H1 (cell line): ENCODE data around the gene TMBIM6. TPM values are rescaled to one million over a fixed set of nuclear protein-coding genes. Genes with fewer than 3 reads are reported as not detected.

ENCODE experiments used
- CTCF ChIA-PET: fragments of 300-600 bp; sonication (Branson Sonifier 250); formaldehyde crosslinking; loops from one replicate; lab custom pipeline; 2021; ENCODE audit not compliant: partially characterized antibody; lab: Charles Lee
- POLR2A ChIA-PET: fragments of 300-600 bp; sonication (Branson Sonifier 250); formaldehyde crosslinking; loops from one replicate; lab custom pipeline; 2021; ENCODE audit warnings: inconsistent platforms; ENCODE audit not compliant: partially characterized antibody; lab: Charles Lee
- DNase-seq, 2 experiments: peaks; one replicate each; pipeline versions ENCODE4 v3.0.0 to v3.0.0-alpha.2; 2010 to 2022; ENCODE audit warnings: low spot score in 2 of 2, low read depth in 1 of 2, mixed read lengths in 1 of 2
- FAIRE-seq: peaks from 2 replicates; lab custom pipeline; 2011; peaks lifted over from hg19 to GRCh38; lab: Jason Lieb, UNC
- H2AFZ ChIP-seq: 2 replicates; pipeline ENCODE4 v1.8.1; 2012; ENCODE audit warnings: low read length, inconsistent platforms
- H2AK5ac ChIP-seq: 2 replicates; pipeline ENCODE4 v1.6.1; 2013; ENCODE audit warnings: low read depth, low read length
- H2BK120ac ChIP-seq: replicated peaks from 2 replicates; pipeline ENCODE3; 2013; ENCODE audit warnings: low read depth, low read length, inconsistent platforms
- H2BK12ac ChIP-seq: 2 replicates; pipeline ENCODE4 v1.6.1; 2013; ENCODE audit warnings: low read depth, low read length
- H2BK15ac ChIP-seq: 2 replicates; pipeline ENCODE4 v1.6.1; 2013; ENCODE audit warnings: low read length
- H2BK20ac ChIP-seq: 2 replicates; pipeline ENCODE4 v1.6.1; 2013; ENCODE audit warnings: low read length
- H2BK5ac ChIP-seq: 2 replicates; pipeline ENCODE4 v1.6.1; 2013; ENCODE audit warnings: low read depth, low read length
- H3K14ac ChIP-seq: 2 replicates; pipeline ENCODE4 v1.6.1; 2013; ENCODE audit warnings: inconsistent platforms; ENCODE audit not compliant: insufficient read length
- H3K18ac ChIP-seq: 2 replicates; pipeline ENCODE4 v1.6.1; 2013; ENCODE audit warnings: low read length; ENCODE audit errors: extremely low read depth
- H3K23ac ChIP-seq: 2 replicates; pipeline ENCODE4 v1.6.1; 2013; ENCODE audit warnings: inconsistent platforms; ENCODE audit not compliant: insufficient read length
- H3K23me2 ChIP-seq: 2 replicates; pipeline ENCODE4 v1.6.1; 2013; ENCODE audit warnings: low read depth, low read length
- H3K27ac ChIP-seq: 2 replicates; pipeline ENCODE4 v1.6.1; 2011; ENCODE audit warnings: low read depth, low read length, inconsistent platforms
- H3K27me3 ChIP-seq, 4 experiments: replicated peaks in 1 of 4; 1 replicate in 1 of 4; 2 replicates in 3 of 4; pipeline versions ENCODE4 v1.6.1 to v1.8.1; 2011 to 2013; ENCODE audit warnings: low read length in 3 of 4, mild to moderate bottlenecking in 3 of 4, inconsistent platforms in 2 of 4, mixed read lengths in 2 of 4, moderate library complexity in 1 of 4; ENCODE audit not compliant: control insufficient read depth in 3 of 4, insufficient read depth in 3 of 4; ENCODE audit errors: extremely low read depth in 1 of 4
- H3K36me3 ChIP-seq, 4 experiments: 2 replicates each; pipeline versions ENCODE4 v1.6.1 to v1.8.1; 2011 to 2013; ENCODE audit warnings: mild to moderate bottlenecking in 4 of 4, low read length in 3 of 4, moderate library complexity in 2 of 4, control low read depth in 1 of 4, inconsistent platforms in 1 of 4; ENCODE audit not compliant: insufficient read depth in 4 of 4, control insufficient read depth in 2 of 4
- H3K4ac ChIP-seq: replicated peaks from 2 replicates; pipeline ENCODE3; 2013; ENCODE audit warnings: low read length, low read depth, mixed read lengths, inconsistent platforms; ENCODE audit not compliant: insufficient read length
- H3K4me1 ChIP-seq, 4 experiments: replicated peaks in 1 of 4; 1 replicate in 1 of 4; 2 replicates in 3 of 4; pipeline versions ENCODE4 v1.6.1 to v1.8.1; 2011 to 2013; ENCODE audit warnings: low read length in 3 of 4, inconsistent platforms in 2 of 4, mixed read lengths in 1 of 4; ENCODE audit not compliant: insufficient read depth in 4 of 4, control insufficient read depth in 3 of 4
- H3K4me2 ChIP-seq, 2 experiments: 2 replicates each; pipeline versions ENCODE4 v1.6.1 to v1.8.1; 2011 to 2013; ENCODE audit warnings: low read depth in 2 of 2, low read length in 2 of 2, control low read depth in 1 of 2, inconsistent platforms in 1 of 2, mild to moderate bottlenecking in 1 of 2; ENCODE audit not compliant: insufficient read depth in 1 of 2
- H3K4me3 ChIP-seq, 4 experiments: fragments of 200-600, 300-600 bp in 1 of 4; sonication (generic), shearing (Covaris generic), sonication (Bioruptor Twin) in 1 of 4; 2 replicates each; pipeline versions ENCODE4 v1.5.1 to v1.8.1; 2011 to 2016; ENCODE audit warnings: low read length in 4 of 4, low read depth in 3 of 4, control low read depth in 2 of 4, inconsistent platforms in 2 of 4, mild to moderate bottlenecking in 2 of 4, mixed read lengths in 1 of 4, moderate library complexity in 1 of 4; ENCODE audit not compliant: insufficient read depth in 2 of 4; ENCODE audit errors: extremely low read depth in 1 of 4
- H3K56ac ChIP-seq: replicated peaks from 2 replicates; pipeline ENCODE3; 2013; ENCODE audit warnings: low read depth, mild to moderate bottlenecking, mixed read lengths, low read length, inconsistent platforms; ENCODE audit not compliant: insufficient read length
- H3K79me1 ChIP-seq: 2 replicates; pipeline ENCODE4 v1.6.1; 2013; ENCODE audit warnings: low read depth, low read length, control low read depth
- H3K79me2 ChIP-seq, 2 experiments: 2 replicates each; pipeline versions ENCODE4 v1.6.1 to v1.8.1; 2012 to 2013; ENCODE audit warnings: low read length in 2 of 2, mild to moderate bottlenecking in 2 of 2, inconsistent platforms in 1 of 2; ENCODE audit not compliant: insufficient read depth in 2 of 2, control insufficient read depth in 1 of 2
- H3K9ac ChIP-seq, 4 experiments: replicated peaks in 1 of 4; 1 replicate in 1 of 4; 2 replicates in 3 of 4; pipeline versions ENCODE4 v1.6.1 to v1.8.1; 2011 to 2013; ENCODE audit warnings: low read depth in 3 of 4, low read length in 3 of 4, control low read depth in 2 of 4, mild to moderate bottlenecking in 2 of 4, moderate library complexity in 2 of 4, inconsistent platforms in 1 of 4; ENCODE audit errors: extremely low read depth in 1 of 4
- H3K9me3 ChIP-seq, 2 experiments: 2 replicates each; pipeline versions ENCODE4 v1.6.1 to v1.8.1; 2012 to 2013; ENCODE audit warnings: mild to moderate bottlenecking in 2 of 2, moderate library complexity in 2 of 2, control low read depth in 1 of 2, inconsistent platforms in 1 of 2, low read depth in 1 of 2, low read length in 1 of 2, mixed read lengths in 1 of 2; ENCODE audit not compliant: insufficient read depth in 2 of 2
- H4K20me1 ChIP-seq, 2 experiments: replicated peaks in 1 of 2; 2 replicates each; pipeline versions ENCODE3 to v1.8.1; 2011 to 2013; ENCODE audit warnings: inconsistent platforms in 2 of 2, low read length in 2 of 2, mild to moderate bottlenecking in 1 of 2; ENCODE audit not compliant: insufficient read depth in 2 of 2, control insufficient read depth in 1 of 2
- H4K5ac ChIP-seq: 2 replicates; pipeline ENCODE4 v1.6.1; 2013; ENCODE audit warnings: low read length, low read depth, mixed read lengths, inconsistent platforms; ENCODE audit not compliant: insufficient read length
- H4K8ac ChIP-seq: 2 replicates; pipeline ENCODE4 v1.8.0; 2013; ENCODE audit warnings: mild to moderate bottlenecking, moderate library complexity, low read length, inconsistent platforms; ENCODE audit not compliant: insufficient read depth; ENCODE audit errors: extremely low read depth
- H4K91ac ChIP-seq: replicated peaks from 2 replicates; pipeline ENCODE3; 2013; ENCODE audit warnings: low read length, mixed read lengths, inconsistent platforms; ENCODE audit not compliant: insufficient read length
- ASH2L ChIP-seq: fragments of 200-600, 300-600 bp; sonication (generic); IDR thresholded peaks from one replicate; pipeline ENCODE4 v1.7.1; 2017; ENCODE audit warnings: low read length
- BRCA1 ChIP-seq: IDR thresholded peaks from 2 replicates; pipeline ENCODE4 v1.6.1; 2012; ENCODE audit warnings: low read depth, low read length, improper control_type of control experiment
- CEBPB ChIP-seq: IDR thresholded peaks from 2 replicates; pipeline ENCODE4 v1.6.1; 2012; ENCODE audit warnings: low read depth, low read length
- CTBP2 ChIP-seq: IDR thresholded peaks from 2 replicates; pipeline ENCODE4 v1.7.0; 2011; ENCODE audit warnings: borderline replicate concordance, mild to moderate bottlenecking, moderate library complexity, mixed read lengths, low read length; ENCODE audit not compliant: insufficient read depth, insufficient read length
- HDAC2 ChIP-seq, 2 experiments: fragments of 300-600 bp in 1 of 2; sonication (generic) in 1 of 2; IDR thresholded peaks; 2 replicates each; pipeline ENCODE4 v1.6.1; 2011 to 2012; ENCODE audit warnings: low read depth in 2 of 2, low read length in 2 of 2, mild to moderate bottlenecking in 2 of 2, moderate library complexity in 2 of 2, borderline replicate concordance in 1 of 2, inconsistent platforms in 1 of 2
- JUND ChIP-seq: IDR thresholded peaks from 2 replicates; pipeline ENCODE4 v1.6.1; 2011; ENCODE audit warnings: mild to moderate bottlenecking, improper control_type of control experiment, low read length
- NANOG ChIP-seq: IDR thresholded peaks from 2 replicates; pipeline ENCODE4 v1.6.1; 2011; ENCODE audit warnings: low read length, low read depth, mild to moderate bottlenecking, inconsistent platforms; ENCODE audit not compliant: insufficient read depth, poor library complexity, severe bottlenecking
- POLR2A ChIP-seq, 2 experiments: IDR thresholded peaks; 1 replicate in 1 of 2; 2 replicates in 1 of 2; pipeline ENCODE4 v1.6.1; 2011; ENCODE audit warnings: low read depth in 2 of 2, low read length in 2 of 2, mild to moderate bottlenecking in 2 of 2; ENCODE audit errors: control extremely low read depth in 1 of 2
- SAP30 ChIP-seq: fragments of 300-600 bp; sonication (generic); IDR thresholded peaks from 2 replicates; pipeline ENCODE4 v1.7.1; 2012; ENCODE audit warnings: low read length, moderate library complexity, mild to moderate bottlenecking, inconsistent platforms; ENCODE audit not compliant: insufficient read depth, insufficient replicate concordance
- SP2 ChIP-seq: IDR thresholded peaks from 2 replicates; pipeline ENCODE4 v1.6.1; 2012; ENCODE audit warnings: mild to moderate bottlenecking, low read length, inconsistent platforms
- WGBS, 2 experiments: shearing (Covaris generic) in 1 of 2; methylation state at CpG; one replicate each; pipeline versions ENCODE4 v1.1.6 to v1.1.7; 2013 to 2015; ENCODE audit warnings: low lambda C conversion rate in 2 of 2, mixed read lengths in 2 of 2, inconsistent platforms in 1 of 2, low coverage in 1 of 2, missing lambda C conversion rate in 1 of 2; ENCODE audit not compliant: insufficient replicate concordance in 2 of 2, insufficient coverage in 1 of 2, insufficient read length in 1 of 2; ENCODE audit errors: extremely low coverage in 1 of 2, missing lambda C conversion rate in 1 of 2; 5-methylcytosine and 5-hydroxymethylcytosine counted together
- polyA plus RNA-seq, 7 experiments: library from polyadenylated mRNA; depleted of rRNA in 3 of 7; stranded (reverse) in 5 of 7; unstranded in 2 of 7; fragments of >200 nt in 5 of 7; fragments of 200-250 nt in 2 of 7; gene quantifications; 1 replicate in 5 of 7; 2 replicates in 1 of 7; 4 replicates in 1 of 7; pipeline versions ENCODE4 v1.2.1 to v1.2.3, GENCODE V29; 2011 to 2013; ENCODE audit warnings: missing spikeins in 2 of 7, mixed read lengths in 2 of 7
- total RNA-seq: library from RNA; stranded (reverse); fragmentation: NEBNext Ultra II Directional; extraction: Animal tissue kit (Norgen Biotek cat#: 25700); gene quantifications from 2 replicates; pipeline ENCODE4 v1.2.1, GENCODE V29; 2021
- TF ChIP-seq, protein P1 (sequence below): IDR thresholded peaks from 2 replicates; pipeline ENCODE4 v1.6.1; 2011; ENCODE audit warnings: low read length, improper control_type of control experiment

The TMBIM6 gene
- total and polyA plus RNA-seq, 2 of the 8 experiments (the other 6 are each of a cell fraction or from before 2014, with no cell fraction given) = 423 to 556 TPM

DNA sequence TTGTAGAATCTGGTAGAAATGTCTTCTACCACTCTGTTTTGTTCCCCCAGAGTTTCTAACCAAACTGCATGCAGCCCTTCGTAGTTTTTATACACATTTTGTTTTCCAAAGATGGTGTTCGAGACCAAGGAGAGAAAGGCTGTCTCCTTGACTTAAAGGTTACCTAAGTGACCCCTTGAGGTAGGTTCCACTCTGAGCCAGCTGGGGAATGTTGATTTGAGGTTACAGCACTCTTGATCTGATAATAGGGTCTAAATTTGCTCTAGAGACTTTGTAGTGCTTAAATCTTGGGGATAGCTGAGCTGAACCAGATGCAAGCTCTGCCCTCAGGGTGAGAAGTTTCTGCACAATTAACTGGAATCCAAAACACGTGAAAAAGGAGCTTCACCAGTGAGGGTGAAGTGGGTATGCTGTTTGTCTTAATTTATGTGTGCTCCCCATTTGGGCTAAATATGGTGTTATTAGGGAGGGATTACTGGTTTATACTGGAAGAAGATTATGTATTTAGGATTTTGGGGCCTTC is 3.1 kb downstream of the TMBIM6 start:
- Histone ChIP-seq H2BK20ac (no peak overlapping the region), H2BK5ac (no peak overlapping the region), H3K36me3 (peaks cover 0 to 8% (median 1%) of the 10 kb centered on the region in 4 experiments; a peak in 3 of 8 replicates), H3K27me3 (no peaks in the 10 kb centered on the region), H3K9ac (no peak overlapping the region; a peak in 1 of 7 replicates), H3K23me2 (peaks cover 3% of the 10 kb centered on the region), H3K14ac (no peak overlapping the region), H4K20me1 (peaks cover 37 to 38% of the 10 kb centered on the region in 2 experiments), H3K79me2 (peaks cover 51 to 77% of the 10 kb centered on the region in 2 experiments), H2AK5ac (no peak overlapping the region), H2BK120ac (no peak overlapping the region), H2BK12ac (no peak overlapping the region), H3K4me3 (no peak overlapping the region), H2AFZ (no peak overlapping the region), H4K8ac (no peak overlapping the region), H3K9me3 (no peaks in the 10 kb centered on the region), H4K5ac (no peak overlapping the region), H2BK15ac (no peak overlapping the region), H3K4me2 (no peak overlapping the region; a peak in 1 of 4 replicates), H3K79me1 (peaks cover 3% of the 10 kb centered on the region), H3K27ac (no peak overlapping the region), H3K4me1 (peaks cover 0 to 3% (median 2%) of the 10 kb centered on the region in 4 experiments; a peak in 2 of 7 replicates), H3K4ac (no peak overlapping the region), H3K23ac (no peak overlapping the region), H3K18ac (no peak overlapping the region), H3K56ac (no peak overlapping the region), H4K91ac (no peak overlapping the region)
- 84% methylated on average over 3 of the region's 3 CpGs; no CpG with 5 or more reads in 1 of the 2 experiments for WGBS, 2 experiments
- TF ChIP-seq CEBPB (no peak), NANOG (no peak), JUND (no peak), HDAC2 (IDR thresholded peaks at IDR 0.05; ENCODE audit: borderline replicate concordance in 1 of 2, low read depth in 2 of 2, low read length in 2 of 2) (no peak), SP2 (no peak), SAP30 (no peak), CTBP2 (no peak), BRCA1 (no peak), ASH2L (no peak), POLR2A (IDR thresholded peaks at IDR 0.05; ENCODE audit: control extremely low read depth in 1 of 2, low read depth in 2 of 2, low read length in 2 of 2) (no peak)
- TF ChIP-seq, protein P1, sequence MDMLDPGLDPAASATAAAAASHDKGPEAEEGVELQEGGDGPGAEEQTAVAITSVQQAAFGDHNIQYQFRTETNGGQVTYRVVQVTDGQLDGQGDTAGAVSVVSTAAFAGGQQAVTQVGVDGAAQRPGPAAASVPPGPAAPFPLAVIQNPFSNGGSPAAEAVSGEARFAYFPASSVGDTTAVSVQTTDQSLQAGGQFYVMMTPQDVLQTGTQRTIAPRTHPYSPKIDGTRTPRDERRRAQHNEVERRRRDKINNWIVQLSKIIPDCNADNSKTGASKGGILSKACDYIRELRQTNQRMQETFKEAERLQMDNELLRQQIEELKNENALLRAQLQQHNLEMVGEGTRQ = no peak
- ChIA-PET CTCF (interaction anchor here (0.9 to 2.4 kb wide), 3 partner anchors 13 to 107 kb away, joined by 3 to 9 read pairs (median 4); no protein-coding TSS in a partner anchor), POLR2A (interaction anchor here (1.2 to 1.7 kb wide), 2 partner anchors 113 to 368 kb away, joined by 3 to 4 read pairs; partner anchors contain the start of gene COX14)
- no peak for FAIRE-seq
- DNase-seq = no peak
